Activated CD4-positive, alpha-beta memory T cell treated with anti-CD3 and anti-CD28 coated beads, Interleukin-2, amount 10 ng/mL, durations not matched to agents 7 days and 5 days (primary cell): ENCODE results near the gene PLA2G15. TPM values are rescaled to one million over a fixed set of nuclear protein-coding genes. Genes with fewer than 3 reads are reported as not detected.
"Not testable (repeated sequence)": the region's sequence is repeated elsewhere in the genome, so short reads cannot be mapped to it uniquely, and the experiment has no call there.

ENCODE experiments used
- CTCF ChIA-PET: fragments of 350-600 bp; sonication (Branson Sonifier 250); formaldehyde crosslinking; loops from one replicate; lab custom pipeline; 2021; ENCODE audit warnings: antibody characterized with exemption, inconsistent platforms; lab: Charles Lee
- POLR2A ChIA-PET: fragments of 350-600 bp; sonication (Branson Sonifier 250); formaldehyde crosslinking; loops from one replicate; lab custom pipeline; 2021; ENCODE audit warnings: antibody characterized with exemption; lab: Charles Lee
- DNase-seq: peaks from one replicate; pipeline ENCODE4 v3.0.0-alpha.2; 2020
- H3K27ac Mint-ChIP-seq: one replicate; pipeline ENCODE4 v1.8.0; 2021; ENCODE audit warnings: mild to moderate bottlenecking, mixed read lengths
- H3K27me3 Mint-ChIP-seq: one replicate; pipeline ENCODE4 v1.8.0; 2021; ENCODE audit warnings: mixed read lengths
- H3K36me3 Mint-ChIP-seq: one replicate; pipeline ENCODE4 v1.8.0; 2021; ENCODE audit warnings: low read depth, mixed read lengths
- H3K4me1 Mint-ChIP-seq: one replicate; pipeline ENCODE4 v1.8.0; 2021; ENCODE audit warnings: mixed read lengths
- H3K4me3 Mint-ChIP-seq: one replicate; pipeline ENCODE4 v1.8.0; 2021; ENCODE audit warnings: mild to moderate bottlenecking, mixed read lengths
- H3K9me3 Mint-ChIP-seq: one replicate; pipeline ENCODE4 v1.8.0; 2021; ENCODE audit warnings: mixed read lengths
- total RNA-seq, 2 experiments: library from RNA; stranded (reverse); gene quantifications; one replicate each; pipeline ENCODE4 v1.2.3, GENCODE V29; 2021

PLA2G15 gene
- total RNA-seq, 2 experiments from 2014 or later = 7.4 to 7.5 TPM

DNA sequence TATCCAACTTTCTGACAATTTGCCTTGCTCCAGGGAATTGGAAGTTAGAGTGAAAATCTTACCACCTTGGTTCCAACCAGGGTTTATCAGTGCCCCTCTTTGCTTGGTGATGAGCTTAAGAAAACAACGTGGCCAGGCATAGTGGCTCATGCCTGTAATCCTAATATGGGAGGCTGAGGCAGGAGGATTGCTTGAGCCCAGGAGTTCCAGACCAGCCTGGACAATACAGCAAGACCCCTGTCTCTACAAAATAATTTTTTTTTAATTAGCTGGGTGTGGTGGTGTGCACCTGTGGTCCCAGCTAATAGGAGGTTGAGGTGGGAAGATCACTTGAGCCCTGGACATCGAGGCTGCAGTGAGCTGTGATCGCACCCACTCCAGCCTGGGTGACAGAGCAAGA, 40.5 kb downstream of the PLA2G15 start:
- peaks cover 95% of the 10 kb centered on the region for H3K4me1 Mint-ChIP-seq

DNA sequence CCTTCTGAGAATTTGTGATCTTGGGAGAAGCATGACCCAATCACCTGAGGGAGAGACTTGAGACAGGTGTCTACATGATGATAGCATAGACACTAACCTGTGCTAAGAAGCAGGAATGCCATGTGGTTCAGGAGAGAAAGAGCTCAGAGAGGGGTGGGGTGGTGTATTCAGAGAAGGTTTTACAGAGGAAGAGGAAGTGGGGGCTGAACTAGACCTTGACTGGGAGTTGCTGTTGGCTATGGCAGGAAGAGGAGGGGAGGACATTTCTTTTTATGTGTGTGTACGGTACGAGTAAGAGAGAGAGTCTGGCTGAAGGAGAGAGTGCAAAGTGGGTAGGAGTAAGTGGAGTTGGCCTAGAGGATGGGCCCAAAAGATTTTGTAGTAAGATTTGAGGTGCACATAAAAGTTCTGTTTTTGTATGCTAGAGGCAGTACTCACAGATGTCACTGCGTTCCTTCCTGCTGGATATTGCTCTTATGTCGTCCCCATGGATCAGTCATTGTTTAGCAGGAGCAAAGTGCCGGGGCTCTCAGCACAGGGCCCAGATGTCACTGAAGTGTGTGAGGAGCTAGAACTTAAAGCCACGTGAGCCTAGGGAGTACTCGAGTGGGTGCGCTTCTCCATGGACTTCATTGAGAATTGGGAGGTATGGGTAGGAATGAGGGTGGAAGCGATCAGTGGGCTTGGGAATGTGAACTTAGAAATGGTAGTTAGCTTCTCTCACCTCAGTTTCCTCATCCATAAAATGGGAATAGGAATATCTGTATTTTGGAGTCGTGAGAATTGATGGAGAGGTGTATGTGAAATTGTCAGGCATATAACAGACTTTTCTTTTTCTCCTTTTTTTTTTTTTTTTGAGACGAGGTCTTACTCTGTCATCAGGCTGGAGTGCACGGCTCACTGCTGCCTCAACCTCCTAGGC, 41.2 kb downstream of the PLA2G15 start:
- POLR2A ChIA-PET = interaction anchor here (1.2 to 9.9 kb wide), 9 partner anchors 8 to 216 kb away, joined by 3 to 85 read pairs (median 25); partner anchors contain the start of genes PRMT7, SLC7A6 and SLC7A6OS
- Mint-ChIP-seq H3K9me3 (no peaks in the 10 kb centered on the region), H3K4me3 (peak overlapping the region; percentile 73), H3K27ac (peak overlapping the region; percentile 92), H3K4me1 (peaks cover 96% of the 10 kb centered on the region), H3K27me3 (no peaks in the 10 kb centered on the region), H3K36me3 (peaks cover 80% of the 10 kb centered on the region)
- DNase-seq = peak; percentile 41
- CTCF ChIA-PET = interaction anchor here (0.7 to 15.3 kb wide), 7 partner anchors 13 to 88 kb away, joined by 3 to 243 read pairs (median 6); partner anchors contain the start of genes PRMT7, SLC7A6 and SLC7A6OS

More for the DNA sequence above, 40.5 kb downstream of the PLA2G15 start:
- DNase-seq = no peak
- H3K27me3 Mint-ChIP-seq = no peaks in the 10 kb centered on the region
- CTCF ChIA-PET = interaction anchor here (1.4 to 15.3 kb wide), 6 partner anchors 13 to 89 kb away, joined by 3 to 243 read pairs (median 6); partner anchors contain the start of genes PRMT7, SLC7A6 and SLC7A6OS
- no peaks in the 10 kb centered on the region for H3K9me3 Mint-ChIP-seq
- peak overlapping the region; percentile 5 for H3K4me3 Mint-ChIP-seq
- peak overlapping the region; percentile 92 for H3K27ac Mint-ChIP-seq
- POLR2A ChIA-PET = interaction anchor here (1.2 to 9.9 kb wide), 10 partner anchors 9 to 216 kb away, joined by 3 to 85 read pairs (median 16); partner anchors contain the start of genes PRMT7, SLC7A6 and SLC7A6OS
- peaks cover 80% of the 10 kb centered on the region for H3K36me3 Mint-ChIP-seq

DNA sequence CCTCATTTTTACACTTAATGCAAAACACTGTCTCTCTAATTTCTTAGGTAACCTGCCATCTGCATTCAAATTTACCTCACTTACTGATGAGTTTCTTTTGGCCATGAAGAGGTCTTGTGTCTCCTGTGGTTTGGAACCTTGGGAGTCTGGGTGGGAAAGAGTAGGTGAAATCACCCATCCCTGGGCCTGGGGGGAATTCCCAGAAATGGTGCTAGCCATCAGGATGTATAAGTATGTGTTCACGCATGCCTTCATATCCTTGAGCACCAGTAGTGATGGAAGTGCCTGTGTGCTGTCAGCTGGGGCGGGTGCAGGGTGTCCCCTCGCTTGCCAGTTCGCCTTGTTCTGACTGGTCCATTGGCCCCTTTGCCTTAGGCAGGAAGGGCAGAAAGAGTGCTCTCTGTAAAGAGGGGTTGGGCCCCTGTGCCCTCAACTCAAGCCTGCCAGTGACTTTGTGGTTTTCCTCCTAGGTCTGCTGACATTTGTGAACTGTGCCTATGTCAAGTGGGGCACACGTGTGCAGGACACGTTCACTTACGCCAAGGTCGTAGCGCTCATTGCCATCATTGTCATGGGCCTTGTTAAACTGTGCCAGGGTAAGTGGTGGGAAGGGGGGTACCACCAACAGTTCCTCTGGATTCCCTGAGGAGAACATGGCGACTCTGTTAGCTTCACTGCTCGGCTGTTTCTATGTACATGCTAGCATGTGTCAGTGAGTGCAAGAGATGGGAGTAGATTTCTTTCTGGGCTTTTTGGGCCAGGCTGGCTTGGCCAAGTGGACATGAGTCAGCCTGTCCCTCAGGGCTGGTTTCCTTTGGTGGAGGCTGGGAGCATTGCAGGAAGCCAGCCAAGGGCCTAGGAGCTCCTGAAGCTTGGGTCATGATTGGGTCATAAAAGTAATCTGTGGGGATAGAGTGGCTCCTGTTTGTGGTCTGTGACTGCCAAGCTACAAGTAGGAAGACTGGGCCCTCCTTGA, 42.4 kb downstream of the PLA2G15 start:
- H3K4me1 Mint-ChIP-seq = peaks cover 94% of the 10 kb centered on the region
- H3K9me3 Mint-ChIP-seq = no peaks in the 10 kb centered on the region
- CTCF ChIA-PET = interaction anchor here (1.0 to 15.3 kb wide), 4 partner anchors 15 to 42 kb away, joined by 5 to 243 read pairs (median 26); partner anchors contain the start of genes PRMT7, SLC7A6 and SLC7A6OS
- H3K4me3 Mint-ChIP-seq = peak overlapping the region; percentile 38
- peak; percentile 63 for DNase-seq
- no peaks in the 10 kb centered on the region for H3K27me3 Mint-ChIP-seq
- POLR2A ChIA-PET = interaction anchor here (0.9 to 9.9 kb wide), 9 partner anchors 11 to 68 kb away, joined by 3 to 85 read pairs (median 13); partner anchors contain the start of genes PRMT7, SLC7A6 and SLC7A6OS
- peak overlapping the region; percentile 92 for H3K27ac Mint-ChIP-seq
- H3K36me3 Mint-ChIP-seq = peaks cover 75% of the 10 kb centered on the region

DNA sequence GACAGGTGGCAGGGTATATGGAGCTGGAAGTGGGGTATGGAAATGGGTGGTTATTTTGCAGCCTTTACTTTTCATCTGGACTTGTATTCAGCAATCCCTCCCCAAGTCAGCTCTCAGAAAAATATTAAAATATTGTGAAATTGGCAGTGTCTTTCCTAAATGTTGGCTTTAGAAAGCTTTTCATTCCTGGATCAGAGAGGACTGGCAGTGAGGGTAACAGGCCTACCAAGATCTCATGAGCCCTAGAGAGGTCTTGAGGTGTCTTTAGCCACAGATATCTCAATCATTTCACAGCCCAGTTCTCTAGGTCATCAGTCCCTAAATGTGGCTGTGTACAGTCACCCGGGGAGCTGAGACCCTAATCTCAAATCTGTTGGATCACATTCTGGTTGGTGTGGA, 43.1 kb downstream of the PLA2G15 start:
- H3K9me3 Mint-ChIP-seq = no peaks in the 10 kb centered on the region
- H3K4me3 Mint-ChIP-seq = peak overlapping the region; percentile 38
- H3K27me3 Mint-ChIP-seq = no peaks in the 10 kb centered on the region
- no peak for DNase-seq
- ChIA-PET CTCF (interaction anchor here (0.7 to 15.3 kb wide), 4 partner anchors 23 to 116 kb away, joined by 3 to 243 read pairs (median 6); partner anchors contain the start of genes PRMT7, SLC7A6 and SLC7A6OS), POLR2A (interaction anchor here (0.9 to 9.9 kb wide), 7 partner anchors 12 to 67 kb away, joined by 3 to 85 read pairs (median 13); partner anchors contain the start of genes PRMT7, SLC7A6 and SLC7A6OS)
- peaks cover 73% of the 10 kb centered on the region for H3K36me3 Mint-ChIP-seq
- H3K4me1 Mint-ChIP-seq = peaks cover 90% of the 10 kb centered on the region
- peak overlapping the region; percentile 92 for H3K27ac Mint-ChIP-seq

DNA sequence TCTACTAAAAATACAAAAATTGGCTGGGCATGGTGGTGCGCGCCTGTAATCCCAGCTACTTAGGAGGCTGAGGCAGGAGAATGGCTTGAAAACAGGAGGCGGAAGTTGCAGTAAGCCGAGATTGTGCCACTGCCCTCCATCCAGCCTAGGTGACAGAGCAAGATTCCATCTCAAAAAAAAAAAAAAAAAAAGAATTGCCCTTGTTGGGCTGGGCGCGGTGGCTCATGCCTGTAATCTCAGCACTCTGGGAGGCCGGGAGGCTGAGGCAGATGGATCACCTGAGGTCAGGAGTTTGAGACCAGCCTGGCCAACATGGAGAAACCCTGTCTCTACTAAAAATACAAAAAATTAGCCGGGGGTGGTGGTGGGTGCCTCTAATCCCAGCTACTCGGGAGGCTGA, 43.6 kb downstream of the PLA2G15 start:
- CTCF ChIA-PET = interaction anchor here (0.7 to 15.3 kb wide), 5 partner anchors 16 to 115 kb away, joined by 3 to 243 read pairs (median 4); partner anchors contain the start of genes PRMT7, SLC7A6 and SLC7A6OS
- Mint-ChIP-seq H3K36me3 (peaks cover 72% of the 10 kb centered on the region), H3K27ac (peak overlapping the region; percentile 92), H3K4me1 (peaks cover 88% of the 10 kb centered on the region)
- not testable (repeated sequence) for H3K4me3 Mint-ChIP-seq, H3K27me3 Mint-ChIP-seq, DNase-seq, H3K9me3 Mint-ChIP-seq
- POLR2A ChIA-PET = interaction anchor here (1.4 to 9.9 kb wide), 8 partner anchors 8 to 26 kb away, joined by 7 to 85 read pairs (median 11); partner anchors contain the start of genes PRMT7, SLC7A6 and SLC7A6OS

DNA sequence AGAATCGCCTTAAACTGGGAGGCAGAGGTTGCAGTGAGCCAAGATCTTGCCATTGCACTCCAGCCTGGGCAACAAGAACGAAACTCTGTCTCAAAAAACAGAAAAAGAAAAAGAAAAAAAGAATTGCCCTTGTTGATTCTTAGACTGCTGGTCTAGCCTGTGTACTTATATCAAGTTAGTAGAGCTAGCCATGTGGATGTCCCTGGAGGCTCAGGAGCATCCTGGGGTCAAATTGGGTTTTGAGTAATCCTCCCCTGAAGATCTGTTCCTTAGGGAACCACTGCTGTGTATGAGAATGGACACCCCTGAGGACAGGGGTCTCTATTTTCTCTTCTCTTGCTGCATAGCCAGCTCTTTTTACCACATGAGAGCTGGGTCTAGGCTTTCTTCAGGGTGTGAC, 44.0 kb downstream of the PLA2G15 start:
- no peaks in the 10 kb centered on the region for H3K27me3 Mint-ChIP-seq
- ChIA-PET POLR2A (interaction anchor here (0.9 to 9.9 kb wide), 8 partner anchors 8 to 74 kb away, joined by 3 to 85 read pairs (median 11); partner anchors contain the start of genes PRMT7, SLC7A6 and SLC7A6OS), CTCF (interaction anchor here (1.2 to 15.3 kb wide), 4 partner anchors 16 to 40 kb away, joined by 3 to 243 read pairs (median 6); partner anchors contain the start of genes PRMT7, SLC7A6 and SLC7A6OS)
- peaks cover 86% of the 10 kb centered on the region for H3K4me1 Mint-ChIP-seq
- no peaks in the 10 kb centered on the region for H3K9me3 Mint-ChIP-seq
- no peak for DNase-seq
- H3K4me3 Mint-ChIP-seq = no peak overlapping the region
- H3K27ac Mint-ChIP-seq = peak overlapping the region; percentile 92
- peaks cover 72% of the 10 kb centered on the region for H3K36me3 Mint-ChIP-seq

DNA sequence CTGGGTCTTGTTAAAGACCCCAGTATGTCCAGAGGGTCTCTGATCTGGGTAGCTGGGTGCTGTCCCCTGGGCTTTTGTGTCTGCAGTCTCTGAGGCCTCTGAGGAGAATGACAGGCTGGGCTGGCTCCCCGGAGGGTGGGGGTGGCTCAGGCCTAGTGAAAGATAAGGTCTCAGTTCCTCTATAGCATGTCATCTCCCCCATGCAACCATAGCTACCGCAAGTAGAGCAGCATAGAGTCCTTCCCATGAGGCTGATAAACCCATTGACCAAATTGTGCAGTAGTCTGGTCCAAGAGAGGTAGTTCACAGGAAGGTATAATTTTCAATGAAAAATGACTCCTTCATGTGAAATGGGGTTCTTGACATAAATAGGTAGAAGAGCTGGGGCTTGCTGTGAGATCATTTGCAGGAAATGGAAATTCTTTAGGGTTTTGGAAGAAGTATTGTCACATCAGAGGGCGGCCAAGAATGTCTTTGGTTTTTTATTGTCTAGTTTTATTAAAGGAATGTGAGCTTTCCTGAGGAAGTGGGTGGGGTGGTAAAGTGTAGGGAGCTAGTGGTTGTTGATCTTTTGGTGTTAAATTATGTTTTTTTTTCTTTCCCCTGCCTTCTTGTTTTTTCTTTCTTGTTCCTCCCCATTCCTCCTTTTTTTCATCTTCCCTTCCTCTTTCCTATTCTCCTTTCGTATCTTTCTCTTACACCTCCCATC, 44.6 kb downstream of the PLA2G15 start:
- Mint-ChIP-seq H3K4me3 (peak overlapping the region; percentile 6), H3K9me3 (no peaks in the 10 kb centered on the region), H3K36me3 (peaks cover 70% of the 10 kb centered on the region), H3K27me3 (no peaks in the 10 kb centered on the region), H3K4me1 (peaks cover 83% of the 10 kb centered on the region), H3K27ac (peak overlapping the region; percentile 92)
- ChIA-PET CTCF (interaction anchor here (0.9 to 15.3 kb wide), 5 partner anchors 9 to 39 kb away, joined by 3 to 243 read pairs (median 4); partner anchors contain the start of genes PRMT7, SLC7A6 and SLC7A6OS), POLR2A (interaction anchor here (0.7 to 9.9 kb wide), 9 partner anchors 9 to 74 kb away, joined by 3 to 85 read pairs (median 9); partner anchors contain the start of genes PRMT7, SLC7A6 and SLC7A6OS)
- peak; percentile 71 for DNase-seq

DNA sequence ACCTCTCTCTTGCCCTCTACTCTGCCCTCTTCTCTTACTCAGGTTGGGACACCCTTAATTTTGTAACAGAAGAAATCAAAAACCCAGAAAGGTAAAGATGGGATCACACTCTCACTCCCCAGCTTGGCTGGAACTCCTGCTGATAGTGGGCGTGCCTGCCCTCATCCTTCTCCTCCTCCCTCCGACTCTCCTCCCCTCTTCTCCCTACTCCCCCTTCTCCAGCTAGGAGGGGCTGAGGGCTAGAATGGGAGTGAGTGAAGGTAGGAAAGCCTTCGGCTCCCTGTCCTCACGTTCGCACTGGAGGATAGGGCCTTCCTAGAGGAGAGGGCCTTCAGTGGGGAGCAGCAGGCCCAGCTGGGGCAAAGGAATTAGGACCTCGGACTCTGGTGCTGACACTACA, 45.3 kb downstream of the PLA2G15 start:
- peak overlapping the region; percentile 92 for H3K27ac Mint-ChIP-seq
- CTCF ChIA-PET = interaction anchor here (0.9 to 15.3 kb wide), 4 partner anchors 10 to 28 kb away, joined by 3 to 243 read pairs (median 6); partner anchors contain the start of genes PRMT7, SLC7A6 and SLC7A6OS
- no peak overlapping the region for H3K4me3 Mint-ChIP-seq
- peaks cover 76% of the 10 kb centered on the region for H3K4me1 Mint-ChIP-seq
- H3K27me3 Mint-ChIP-seq = no peaks in the 10 kb centered on the region
- H3K9me3 Mint-ChIP-seq = no peaks in the 10 kb centered on the region
- H3K36me3 Mint-ChIP-seq = peaks cover 71% of the 10 kb centered on the region
- no peak for DNase-seq
- POLR2A ChIA-PET = interaction anchor here (0.7 to 9.9 kb wide), 8 partner anchors 10 to 27 kb away, joined by 3 to 85 read pairs (median 11); partner anchors contain the start of genes PRMT7, SLC7A6 and SLC7A6OS

DNA sequence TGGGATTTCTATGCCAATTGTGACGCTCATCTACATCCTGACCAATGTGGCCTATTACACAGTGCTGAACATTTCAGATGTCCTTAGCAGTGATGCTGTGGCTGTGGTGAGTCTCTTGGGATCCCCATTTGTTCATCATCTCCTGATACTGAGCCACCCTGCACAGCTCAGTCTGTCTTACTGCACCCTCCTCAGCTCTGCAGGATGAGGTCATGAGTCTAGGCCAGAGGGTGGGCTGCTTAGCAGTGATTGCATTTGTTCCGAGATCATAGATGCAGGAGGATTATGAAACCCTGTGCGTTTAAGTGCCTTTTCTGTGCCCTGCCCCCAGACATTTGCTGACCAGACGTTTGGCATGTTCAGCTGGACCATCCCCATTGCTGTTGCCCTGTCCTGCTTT, 46.1 kb downstream of the PLA2G15 start:
- CTCF ChIA-PET = interaction anchor here (1.8 to 15.3 kb wide), 2 partner anchors 20 to 29 kb away, joined by 6 to 243 read pairs; partner anchors contain the start of genes PRMT7, SLC7A6 and SLC7A6OS
- POLR2A ChIA-PET = interaction anchor here (0.7 to 9.9 kb wide), 5 partner anchors 8 to 28 kb away, joined by 3 to 85 read pairs (median 7); partner anchors contain the start of genes PRMT7, SLC7A6 and SLC7A6OS
- H3K27ac Mint-ChIP-seq = peak overlapping the region; percentile 92
- H3K27me3 Mint-ChIP-seq = no peaks in the 10 kb centered on the region
- H3K4me3 Mint-ChIP-seq = no peak overlapping the region
- no peak for DNase-seq
- no peaks in the 10 kb centered on the region for H3K9me3 Mint-ChIP-seq
- H3K4me1 Mint-ChIP-seq = peaks cover 69% of the 10 kb centered on the region
- peaks cover 75% of the 10 kb centered on the region for H3K36me3 Mint-ChIP-seq

DNA sequence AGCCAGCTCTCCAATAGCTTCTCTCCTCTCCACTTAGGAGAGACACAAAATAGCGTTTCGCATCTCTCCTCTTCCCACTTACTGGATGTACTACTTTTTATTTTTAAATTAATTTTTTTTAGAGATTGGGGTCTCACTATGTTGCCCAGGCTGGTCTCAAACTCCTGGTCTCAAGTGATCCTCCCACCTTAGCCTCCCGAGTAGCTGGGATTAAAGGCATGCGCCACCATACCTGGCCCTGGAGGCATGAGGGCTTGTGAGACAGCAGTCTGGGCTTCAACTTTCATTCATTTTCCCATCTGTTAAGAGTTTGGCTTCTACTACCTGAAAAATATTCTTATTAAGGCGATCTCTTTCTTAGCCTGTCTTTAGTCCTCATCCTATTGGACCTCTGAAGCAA, 47.3 kb downstream of the PLA2G15 start:
- DNase-seq = no peak
- H3K36me3 Mint-ChIP-seq = peaks cover 77% of the 10 kb centered on the region
- POLR2A ChIA-PET = interaction anchor here (1.1 to 9.9 kb wide), 4 partner anchors 8 to 29 kb away, joined by 3 to 85 read pairs (median 33); partner anchors contain the start of genes PRMT7, SLC7A6 and SLC7A6OS
- peaks cover 57% of the 10 kb centered on the region for H3K4me1 Mint-ChIP-seq
- H3K9me3 Mint-ChIP-seq = no peaks in the 10 kb centered on the region
- H3K27me3 Mint-ChIP-seq = no peaks in the 10 kb centered on the region
- no peak overlapping the region for H3K4me3 Mint-ChIP-seq
- CTCF ChIA-PET = interaction anchor here (0.6 to 15.3 kb wide), 3 partner anchors 19 to 684 kb away, joined by 3 to 243 read pairs (median 6); partner anchors contain the start of genes PRMT7, SLC7A6 and SLC7A6OS
- H3K27ac Mint-ChIP-seq = no peak overlapping the region
